HCT116 (cell line): ENCODE measurements around the gene ANGPTL4.

ENCODE experiments used
- EGR1 ChIP-seq: IDR thresholded peaks from 2 replicates; pipeline ENCODE4 v1.6.1; 2012; ENCODE audit warnings: low read depth
- EZH2 ChIP-seq: fragments of 200-600 bp; sonication (generic); IDR thresholded peaks from 2 replicates; pipeline ENCODE4 v1.6.1; 2017; ENCODE audit warnings: antibody characterized with exemption, mixed run types
- EZH2phosphoT487 ChIP-seq: fragments of 200-600 bp; IDR thresholded peaks from 2 replicates; pipeline ENCODE4 v1.6.1; 2018; ENCODE audit warnings: antibody characterized with exemption, borderline replicate concordance
- JUND ChIP-seq: IDR thresholded peaks from 2 replicates; pipeline ENCODE4 v1.6.1; 2012
- POLR2A ChIP-seq: IDR thresholded peaks from 2 replicates; pipeline ENCODE4 v1.7.0; 2011; ENCODE audit warnings: borderline replicate concordance; ENCODE audit not compliant: insufficient read depth, insufficient read length; ENCODE audit errors: extremely low read depth
- POLR2AphosphoS5 ChIP-seq: IDR thresholded peaks from 2 replicates; pipeline ENCODE4 v1.6.1; 2011; ENCODE audit warnings: mild to moderate bottlenecking, low read depth, low read length, moderate library complexity
- RAD21 ChIP-seq: IDR thresholded peaks from 2 replicates; pipeline ENCODE4 v1.6.1; 2012; ENCODE audit warnings: low read depth, mild to moderate bottlenecking
- SP1 ChIP-seq: IDR thresholded peaks from 2 replicates; pipeline ENCODE4 v1.6.1; 2012; ENCODE audit warnings: low read depth
- ZNF274 ChIP-seq: fragments of 200-500 bp; sonication (Bioruptor generic); IDR thresholded peaks from 2 replicates; pipeline ENCODE4 v1.6.1; 2014; ENCODE audit warnings: mild to moderate bottlenecking, low read depth, low read length, inconsistent platforms
- TF ChIP-seq, protein P1 (sequence below): IDR thresholded peaks from 2 replicates; pipeline ENCODE4 v1.6.1; 2012; ENCODE audit warnings: low read depth
- TF ChIP-seq, protein P2 (sequence below), 3 experiments: fragments of 200-600 bp in 1 of 3; sonication (generic) in 1 of 3; IDR thresholded peaks in 2 of 3; conservative IDR thresholded peaks in 1 of 3; 2 replicates each; pipeline ENCODE4 v1.5.1; 2012 to 2017; ENCODE audit warnings: low read depth in 2 of 3, low read length in 2 of 3, antibody characterized with exemption in 1 of 3, borderline replicate concordance in 1 of 3, control low read depth in 1 of 3, mild to moderate bottlenecking in 1 of 3, mixed read lengths in 1 of 3, mixed run types in 1 of 3, moderate library complexity in 1 of 3; ENCODE audit not compliant: insufficient read depth in 1 of 3
- TF ChIP-seq, protein P3 (sequence below): IDR thresholded peaks from 2 replicates; pipeline ENCODE4 v1.6.1; 2012
- TF ChIP-seq, protein P4 (sequence below): IDR thresholded peaks from 2 replicates; pipeline ENCODE4 v1.6.1; 2011; ENCODE audit warnings: mild to moderate bottlenecking, low read length, moderate library complexity; ENCODE audit not compliant: insufficient replicate concordance; ENCODE audit errors: extremely low read depth
- TF ChIP-seq, protein P5 (sequence below): IDR thresholded peaks from 2 replicates; pipeline ENCODE4 v1.6.1; 2012

DNA sequence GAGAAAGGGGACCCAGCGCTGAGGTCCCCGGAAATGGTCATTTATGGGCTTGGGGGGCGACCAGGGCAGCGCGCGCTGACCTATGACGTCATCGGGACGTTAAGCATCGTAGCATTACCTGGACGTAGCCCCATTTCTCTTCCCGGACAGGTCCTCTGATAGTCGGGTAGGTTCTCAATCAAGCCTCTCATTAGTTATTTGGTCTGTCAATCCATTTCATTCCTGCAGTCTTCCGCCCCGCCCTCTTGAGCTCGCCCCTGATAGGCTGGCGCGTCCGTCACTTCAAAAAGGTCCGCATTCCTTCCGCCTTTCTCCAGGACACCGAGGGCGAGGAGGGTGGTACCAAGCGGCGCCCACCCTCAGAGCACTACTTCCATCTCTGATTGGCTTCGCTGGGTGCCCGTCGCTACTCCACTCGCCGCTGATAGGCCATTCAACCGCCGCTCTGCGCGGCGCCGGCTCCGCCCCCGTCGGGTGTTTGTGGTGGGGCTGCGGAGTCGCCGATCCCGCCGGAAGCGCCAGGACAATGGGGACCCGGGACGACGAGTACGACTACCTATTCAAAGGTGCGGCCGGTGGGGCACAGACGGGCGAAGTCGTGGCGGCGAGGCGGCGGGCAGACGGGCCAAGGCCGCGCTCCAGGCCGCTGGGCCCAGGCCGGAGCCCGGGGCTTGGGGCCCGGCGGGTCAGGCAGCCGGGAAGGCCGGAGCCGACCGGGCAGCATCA lies 26.1 kb downstream of the ANGPTL4 start, which contains the start of gene RAB11B:
- TF ChIP-seq, protein P1, sequence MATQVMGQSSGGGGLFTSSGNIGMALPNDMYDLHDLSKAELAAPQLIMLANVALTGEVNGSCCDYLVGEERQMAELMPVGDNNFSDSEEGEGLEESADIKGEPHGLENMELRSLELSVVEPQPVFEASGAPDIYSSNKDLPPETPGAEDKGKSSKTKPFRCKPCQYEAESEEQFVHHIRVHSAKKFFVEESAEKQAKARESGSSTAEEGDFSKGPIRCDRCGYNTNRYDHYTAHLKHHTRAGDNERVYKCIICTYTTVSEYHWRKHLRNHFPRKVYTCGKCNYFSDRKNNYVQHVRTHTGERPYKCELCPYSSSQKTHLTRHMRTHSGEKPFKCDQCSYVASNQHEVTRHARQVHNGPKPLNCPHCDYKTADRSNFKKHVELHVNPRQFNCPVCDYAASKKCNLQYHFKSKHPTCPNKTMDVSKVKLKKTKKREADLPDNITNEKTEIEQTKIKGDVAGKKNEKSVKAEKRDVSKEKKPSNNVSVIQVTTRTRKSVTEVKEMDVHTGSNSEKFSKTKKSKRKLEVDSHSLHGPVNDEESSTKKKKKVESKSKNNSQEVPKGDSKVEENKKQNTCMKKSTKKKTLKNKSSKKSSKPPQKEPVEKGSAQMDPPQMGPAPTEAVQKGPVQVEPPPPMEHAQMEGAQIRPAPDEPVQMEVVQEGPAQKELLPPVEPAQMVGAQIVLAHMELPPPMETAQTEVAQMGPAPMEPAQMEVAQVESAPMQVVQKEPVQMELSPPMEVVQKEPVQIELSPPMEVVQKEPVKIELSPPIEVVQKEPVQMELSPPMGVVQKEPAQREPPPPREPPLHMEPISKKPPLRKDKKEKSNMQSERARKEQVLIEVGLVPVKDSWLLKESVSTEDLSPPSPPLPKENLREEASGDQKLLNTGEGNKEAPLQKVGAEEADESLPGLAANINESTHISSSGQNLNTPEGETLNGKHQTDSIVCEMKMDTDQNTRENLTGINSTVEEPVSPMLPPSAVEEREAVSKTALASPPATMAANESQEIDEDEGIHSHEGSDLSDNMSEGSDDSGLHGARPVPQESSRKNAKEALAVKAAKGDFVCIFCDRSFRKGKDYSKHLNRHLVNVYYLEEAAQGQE, result no peak
- TF ChIP-seq, protein P2, sequence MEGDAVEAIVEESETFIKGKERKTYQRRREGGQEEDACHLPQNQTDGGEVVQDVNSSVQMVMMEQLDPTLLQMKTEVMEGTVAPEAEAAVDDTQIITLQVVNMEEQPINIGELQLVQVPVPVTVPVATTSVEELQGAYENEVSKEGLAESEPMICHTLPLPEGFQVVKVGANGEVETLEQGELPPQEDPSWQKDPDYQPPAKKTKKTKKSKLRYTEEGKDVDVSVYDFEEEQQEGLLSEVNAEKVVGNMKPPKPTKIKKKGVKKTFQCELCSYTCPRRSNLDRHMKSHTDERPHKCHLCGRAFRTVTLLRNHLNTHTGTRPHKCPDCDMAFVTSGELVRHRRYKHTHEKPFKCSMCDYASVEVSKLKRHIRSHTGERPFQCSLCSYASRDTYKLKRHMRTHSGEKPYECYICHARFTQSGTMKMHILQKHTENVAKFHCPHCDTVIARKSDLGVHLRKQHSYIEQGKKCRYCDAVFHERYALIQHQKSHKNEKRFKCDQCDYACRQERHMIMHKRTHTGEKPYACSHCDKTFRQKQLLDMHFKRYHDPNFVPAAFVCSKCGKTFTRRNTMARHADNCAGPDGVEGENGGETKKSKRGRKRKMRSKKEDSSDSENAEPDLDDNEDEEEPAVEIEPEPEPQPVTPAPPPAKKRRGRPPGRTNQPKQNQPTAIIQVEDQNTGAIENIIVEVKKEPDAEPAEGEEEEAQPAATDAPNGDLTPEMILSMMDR (IDR thresholded peaks at IDR 0.05 in 2 of 3, conservative IDR thresholded peaks at IDR 0.05 in 1 of 3; ENCODE audit: borderline replicate concordance in 1 of 3, insufficient read depth in 1 of 3, low read depth in 2 of 3, low read length in 2 of 3), result no peak
- TF ChIP-seq EZH2, result no peak
- TF ChIP-seq, protein P3, sequence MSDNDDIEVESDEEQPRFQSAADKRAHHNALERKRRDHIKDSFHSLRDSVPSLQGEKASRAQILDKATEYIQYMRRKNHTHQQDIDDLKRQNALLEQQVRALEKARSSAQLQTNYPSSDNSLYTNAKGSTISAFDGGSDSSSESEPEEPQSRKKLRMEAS, result no peak; the same call in 1 of the 2 replicates
- TF ChIP-seq POLR2A, result no peak
- TF ChIP-seq EGR1, result no peak
- TF ChIP-seq JUND, result no peak
- peak; percentile 100 for TF ChIP-seq SP1
- TF ChIP-seq ZNF274, result no peak
- no peak for TF ChIP-seq EZH2phosphoT487
- TF ChIP-seq, protein P4, sequence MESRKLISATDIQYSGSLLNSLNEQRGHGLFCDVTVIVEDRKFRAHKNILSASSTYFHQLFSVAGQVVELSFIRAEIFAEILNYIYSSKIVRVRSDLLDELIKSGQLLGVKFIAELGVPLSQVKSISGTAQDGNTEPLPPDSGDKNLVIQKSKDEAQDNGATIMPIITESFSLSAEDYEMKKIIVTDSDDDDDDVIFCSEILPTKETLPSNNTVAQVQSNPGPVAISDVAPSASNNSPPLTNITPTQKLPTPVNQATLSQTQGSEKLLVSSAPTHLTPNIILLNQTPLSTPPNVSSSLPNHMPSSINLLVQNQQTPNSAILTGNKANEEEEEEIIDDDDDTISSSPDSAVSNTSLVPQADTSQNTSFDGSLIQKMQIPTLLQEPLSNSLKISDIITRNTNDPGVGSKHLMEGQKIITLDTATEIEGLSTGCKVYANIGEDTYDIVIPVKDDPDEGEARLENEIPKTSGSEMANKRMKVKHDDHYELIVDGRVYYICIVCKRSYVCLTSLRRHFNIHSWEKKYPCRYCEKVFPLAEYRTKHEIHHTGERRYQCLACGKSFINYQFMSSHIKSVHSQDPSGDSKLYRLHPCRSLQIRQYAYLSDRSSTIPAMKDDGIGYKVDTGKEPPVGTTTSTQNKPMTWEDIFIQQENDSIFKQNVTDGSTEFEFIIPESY, result no peak
- peak; percentile 80 for TF ChIP-seq POLR2AphosphoS5
- TF ChIP-seq RAD21, result no peak
- TF ChIP-seq, protein P5, sequence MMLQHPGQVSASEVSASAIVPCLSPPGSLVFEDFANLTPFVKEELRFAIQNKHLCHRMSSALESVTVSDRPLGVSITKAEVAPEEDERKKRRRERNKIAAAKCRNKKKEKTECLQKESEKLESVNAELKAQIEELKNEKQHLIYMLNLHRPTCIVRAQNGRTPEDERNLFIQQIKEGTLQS, result no peak
